Adipocyte (in vitro differentiated cells): ENCODE measurements around the gene KLHL29.
A peak's percentile ranks its signal among the peaks of the same experiment; 100 is the strongest.

Source experiments
- DNase-seq: peaks from one replicate; pipeline ENCODE4 v3.0.0-alpha.2; 2015; ENCODE audit warnings: low read depth
- H3K27me3 ChIP-seq: replicated peaks from 2 replicates; pipeline ENCODE4 v1.7.0; 2013; ENCODE audit warnings: mild to moderate bottlenecking, low read length, moderate library complexity; ENCODE audit not compliant: control insufficient read depth, insufficient read depth
- H3K36me3 ChIP-seq: 2 replicates; pipeline ENCODE4 v1.7.0; 2013; ENCODE audit warnings: low read length, mild to moderate bottlenecking, moderate library complexity; ENCODE audit not compliant: control insufficient read depth, insufficient read depth, severe bottlenecking
- H3K4me1 ChIP-seq: 2 replicates; pipeline ENCODE4 v1.7.0; 2013; ENCODE audit warnings: mild to moderate bottlenecking, low read length, moderate library complexity; ENCODE audit not compliant: control insufficient read depth, insufficient read depth
- H3K4me3 ChIP-seq: 2 replicates; pipeline ENCODE4 v1.7.0; 2013; ENCODE audit warnings: mild to moderate bottlenecking, low read length, moderate library complexity
- H3K9ac ChIP-seq: 2 replicates; pipeline ENCODE4 v1.7.0; 2013; ENCODE audit warnings: mild to moderate bottlenecking, low read length, moderate library complexity
- H3K9me3 ChIP-seq: 2 replicates; pipeline ENCODE4 v1.7.0; 2013; ENCODE audit warnings: mild to moderate bottlenecking, low read length, moderate library complexity; ENCODE audit not compliant: control insufficient read depth

KLHL29 gene

GRCh38 chr2:23703037-23703582 lies 318.1 kb downstream of the KLHL29 start:
- DNase-seq: no peak
- Histone ChIP-seq H3K9ac (no peak overlapping the region), H3K27me3 (no peaks in the 10 kb centered on the region), H3K4me1 (no peaks in the 10 kb centered on the region), H3K36me3 (peaks cover 78% of the 10 kb centered on the region), H3K9me3 (no peaks in the 10 kb centered on the region), H3K4me3 (no peak overlapping the region)

GRCh38 chr2:23703583-23704385 lies 318.8 kb downstream of the KLHL29 start:
- no peaks in the 10 kb centered on the region for H3K27me3 ChIP-seq
- H3K4me1 ChIP-seq: no peaks in the 10 kb centered on the region
- H3K9ac ChIP-seq: no peak overlapping the region
- no peak for DNase-seq
- H3K4me3 ChIP-seq: no peak overlapping the region
- no peaks in the 10 kb centered on the region for H3K9me3 ChIP-seq
- peaks cover 81% of the 10 kb centered on the region for H3K36me3 ChIP-seq

DNA sequence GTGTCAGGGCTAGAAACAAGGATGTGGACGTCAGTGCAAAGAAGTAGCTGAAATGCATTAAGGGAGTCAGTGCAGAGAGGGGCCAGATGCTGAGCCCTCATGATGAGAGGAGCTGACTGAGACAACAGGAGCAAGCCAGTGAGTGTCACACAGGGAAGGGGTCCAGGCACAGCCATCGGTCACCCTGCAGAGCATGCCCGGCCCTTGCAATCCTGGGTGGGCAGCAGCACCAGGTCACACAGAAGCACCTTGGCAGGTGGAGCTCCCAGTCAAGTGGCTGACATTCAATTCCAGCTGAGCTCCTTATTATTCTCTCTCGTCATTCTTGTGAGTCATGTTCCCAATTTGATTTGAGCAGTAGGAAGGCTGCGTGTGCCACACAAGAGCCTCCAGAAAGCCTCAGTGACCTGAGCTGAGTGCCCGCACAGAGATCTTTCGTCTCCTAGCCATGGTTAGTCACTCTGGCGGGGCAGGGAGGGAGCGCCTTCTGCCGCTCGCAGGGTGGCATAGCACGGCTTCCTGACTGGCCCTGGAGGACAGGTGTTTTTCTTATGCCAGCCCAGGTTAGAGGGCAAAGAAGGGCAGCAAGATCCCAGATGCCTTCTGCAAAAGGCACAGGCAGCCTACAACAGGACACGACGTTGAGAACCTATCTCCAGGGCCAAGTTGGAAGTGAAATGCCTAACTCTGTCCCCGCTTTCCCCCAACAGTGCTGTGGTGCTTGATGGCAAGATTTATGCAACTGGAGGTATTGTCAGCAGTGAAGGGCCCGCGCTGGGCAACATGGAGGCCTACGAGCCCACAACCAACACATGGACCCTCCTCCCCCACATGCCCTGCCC lies 321.0 kb downstream of the KLHL29 start:
- DNase-seq: no peak
- Histone ChIP-seq H3K9me3 (no peaks in the 10 kb centered on the region), H3K36me3 (peaks cover 60% of the 10 kb centered on the region), H3K27me3 (no peaks in the 10 kb centered on the region), H3K4me1 (no peaks in the 10 kb centered on the region), H3K9ac (no peak overlapping the region), H3K4me3 (no peak overlapping the region)

DNA sequence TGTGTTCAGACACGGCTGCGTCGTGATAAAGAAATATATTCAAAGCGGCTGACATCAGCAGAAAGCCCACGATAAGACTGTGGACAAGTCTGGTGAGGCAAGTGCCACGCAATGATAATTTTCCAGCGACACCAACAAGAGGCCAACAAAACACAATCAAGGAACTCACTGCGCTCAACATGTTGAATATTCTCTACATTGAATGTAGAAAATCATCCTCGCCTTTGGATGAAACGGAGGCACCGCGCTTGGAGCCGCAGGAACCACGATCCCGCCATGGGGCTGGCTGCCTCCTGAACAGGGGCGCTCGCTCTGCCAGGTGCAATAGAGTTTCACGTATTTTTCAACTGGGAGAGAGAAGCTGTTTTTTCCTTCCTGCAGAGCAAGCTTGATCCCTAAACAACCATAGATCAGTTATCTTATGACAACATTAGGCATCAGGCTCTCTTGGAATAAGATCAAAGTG lies 321.7 kb downstream of the KLHL29 start:
- Histone ChIP-seq H3K4me1 (no peaks in the 10 kb centered on the region), H3K9me3 (no peaks in the 10 kb centered on the region), H3K4me3 (no peak overlapping the region), H3K27me3 (no peaks in the 10 kb centered on the region), H3K36me3 (peaks cover 57% of the 10 kb centered on the region), H3K9ac (no peak overlapping the region)
- no peak for DNase-seq

- Histone ChIP-seq H3K36me3 (peaks cover 57% of the 10 kb centered on the region), H3K9ac (no peak overlapping the region), H3K27me3 (no peaks in the 10 kb centered on the region), H3K9me3 (no peaks in the 10 kb centered on the region), H3K4me1 (peaks cover 4% of the 10 kb centered on the region), H3K4me3 (no peak overlapping the region)
- no peak for DNase-seq
Measured at GRCh38 chr2:23707096-23707495, 322.1 kb downstream of the KLHL29 start.

GRCh38 chr2:23708771-23709170 lies 323.8 kb downstream of the KLHL29 start:
- no peak for DNase-seq
- Histone ChIP-seq H3K4me3 (no peak overlapping the region), H3K9me3 (no peaks in the 10 kb centered on the region), H3K36me3 (peaks cover 45% of the 10 kb centered on the region), H3K9ac (no peak overlapping the region), H3K27me3 (no peaks in the 10 kb centered on the region), H3K4me1 (peaks cover 11% of the 10 kb centered on the region)

GRCh38 chr2:23709311-23709710 lies 324.3 kb downstream of the KLHL29 start:
- peaks cover 40% of the 10 kb centered on the region for H3K36me3 ChIP-seq
- no peak overlapping the region for H3K9ac ChIP-seq

GRCh38 chr2:23711979-23712755 lies 327.2 kb downstream of the KLHL29 start:
- H3K9ac ChIP-seq: no peak overlapping the region
- peaks cover 19% of the 10 kb centered on the region for H3K36me3 ChIP-seq
- DNase-seq: peak; percentile 40
- H3K4me3 ChIP-seq: no peak overlapping the region
- H3K4me1 ChIP-seq: peaks cover 11% of the 10 kb centered on the region
- H3K9me3 ChIP-seq: no peaks in the 10 kb centered on the region
- H3K27me3 ChIP-seq: no peaks in the 10 kb centered on the region

More at GRCh38 chr2:23709311-23709710, 324.3 kb downstream of the KLHL29 start:
- no peak overlapping the region for H3K4me3 ChIP-seq
- peaks cover 11% of the 10 kb centered on the region for H3K4me1 ChIP-seq
- H3K27me3 ChIP-seq: no peaks in the 10 kb centered on the region
- no peaks in the 10 kb centered on the region for H3K9me3 ChIP-seq
- no peak for DNase-seq

GRCh38 chr2:23712756-23713151 lies 327.8 kb downstream of the KLHL29 start:
- H3K27me3 ChIP-seq: no peaks in the 10 kb centered on the region
- H3K9me3 ChIP-seq: no peaks in the 10 kb centered on the region
- no peak overlapping the region for H3K4me3 ChIP-seq
- no peak for DNase-seq
- peaks cover 11% of the 10 kb centered on the region for H3K4me1 ChIP-seq
- no peak overlapping the region for H3K9ac ChIP-seq
- peaks cover 13% of the 10 kb centered on the region for H3K36me3 ChIP-seq

DNA sequence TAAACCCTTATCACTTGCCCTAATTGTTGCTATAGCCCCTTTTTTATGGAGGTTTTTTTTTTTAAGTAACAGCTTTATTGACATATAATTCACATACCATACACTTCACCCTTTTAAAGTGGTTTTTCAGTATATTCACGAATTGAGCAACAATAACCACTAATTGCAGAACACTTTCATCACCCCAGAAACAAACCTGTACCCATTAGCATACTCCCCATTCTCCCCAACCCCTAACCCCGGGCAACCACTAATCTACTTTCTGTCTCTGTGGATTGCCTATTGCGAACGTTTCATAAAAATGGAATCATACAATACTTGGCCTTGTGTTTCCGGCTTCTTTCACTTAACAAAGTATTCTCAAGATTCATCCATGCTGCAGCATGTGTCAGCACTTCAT lies 328.4 kb downstream of the KLHL29 start:
- H3K9ac ChIP-seq: no peak overlapping the region
- no peak overlapping the region for H3K4me3 ChIP-seq
- no peaks in the 10 kb centered on the region for H3K9me3 ChIP-seq
- peaks cover 11% of the 10 kb centered on the region for H3K4me1 ChIP-seq
- DNase-seq: no peak
- peaks cover 8% of the 10 kb centered on the region for H3K36me3 ChIP-seq
- H3K27me3 ChIP-seq: no peaks in the 10 kb centered on the region
